ENCODE results near the gene SLC16A2. TPM values are rescaled to one million over a fixed set of nuclear protein-coding genes. Genes with fewer than 3 reads are reported as not detected.

Gene SLC16A2
- total RNA-seq, 4 donors from 2014 or later = 6.4 to 12.1 (median 9.4) TPM

DNA sequence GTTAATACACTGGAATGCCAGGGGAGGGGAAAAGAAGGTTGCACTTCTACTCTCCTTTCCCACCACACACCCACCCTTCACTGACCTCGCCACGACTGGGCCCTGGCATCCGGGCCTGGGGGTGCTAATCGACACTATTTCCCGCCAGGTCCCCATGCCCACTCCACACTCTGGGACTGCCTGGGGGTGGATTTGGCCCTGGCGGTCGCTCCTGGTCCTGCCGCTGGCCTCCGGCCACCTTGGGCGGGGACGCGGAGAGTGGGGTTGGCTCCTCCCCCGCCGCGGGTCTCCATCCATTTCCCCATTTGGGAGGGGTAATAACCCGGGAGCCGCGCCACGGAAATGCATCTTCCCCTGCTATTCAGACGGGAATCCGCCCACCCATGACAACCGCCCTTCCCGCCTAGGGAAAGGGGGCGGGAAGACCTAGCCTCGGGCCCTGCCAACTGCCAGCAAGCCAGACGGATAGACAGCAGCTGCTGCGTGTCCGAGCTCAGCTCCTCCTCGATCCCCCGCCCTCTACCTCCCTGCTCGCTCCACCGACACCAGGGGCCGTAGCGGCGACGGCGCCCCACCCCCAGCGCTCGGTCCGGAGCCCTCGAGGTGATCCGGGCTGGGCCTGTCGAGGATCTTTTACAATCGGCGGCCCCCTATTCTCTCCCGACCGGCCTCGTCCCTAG, 115.0 kb downstream of the SLC16A2 start:
- peaks cover 0 to 4% of the 10 kb centered on the region in 2 donors for H3K36me3 ChIP-seq
- H3K27me3 ChIP-seq = no peaks in the 10 kb centered on the region

DNA sequence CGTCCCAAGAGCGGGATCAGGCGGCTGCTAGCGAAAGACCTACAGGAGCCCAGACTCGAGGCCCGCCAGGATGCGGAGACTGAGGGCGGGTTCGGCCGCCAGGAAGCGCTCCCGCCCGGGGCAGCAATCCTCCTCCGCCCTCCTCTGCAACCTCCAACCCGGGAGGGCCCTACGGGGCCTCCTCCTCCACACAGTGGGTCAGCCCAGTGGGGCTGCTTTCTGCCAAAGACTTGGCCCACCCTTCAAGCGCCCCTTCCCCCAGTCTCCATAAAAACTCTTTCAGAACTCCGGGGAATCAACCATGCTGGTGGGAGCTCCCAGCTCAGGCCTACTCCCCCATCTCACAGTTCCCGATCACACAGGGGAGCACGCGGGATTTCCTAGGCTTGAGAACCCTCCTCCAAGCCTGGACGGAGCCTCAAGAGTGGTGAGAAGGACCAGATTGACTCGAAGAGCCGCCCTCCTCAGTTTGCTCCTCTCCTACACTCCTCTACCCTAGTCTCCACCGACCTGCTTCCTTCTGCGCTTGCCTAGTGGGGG, 115.6 kb downstream of the SLC16A2 start:
- Histone ChIP-seq H3K4me3 (peak overlapping the region; percentile 41 to 55), H3K27me3 (no peaks in the 10 kb centered on the region), H3K9me3 (no peaks in the 10 kb centered on the region), H3K36me3 (peaks cover 0 to 1% of the 10 kb centered on the region in 2 donors), H3K4me1 (peaks cover 0 to 19% (median 3%) of the 10 kb centered on the region in 3 donors), H3K27ac (peak overlapping the region; percentile 66 to 95 (median 90))
- ATAC-seq = peak; percentile 48
- WGBS, 2 donors (ENCODE audit: low coverage in 1 of 2) = 18% methylated on average over 4 of the region's 26 CpGs; no CpG with 5 or more reads in 1 of the 2 donors
- peak in 1 of 2 donors; percentile 1 for TF ChIP-seq POLR2A (IDR thresholded peaks at IDR 0.05)
- TF ChIP-seq, protein P1, sequence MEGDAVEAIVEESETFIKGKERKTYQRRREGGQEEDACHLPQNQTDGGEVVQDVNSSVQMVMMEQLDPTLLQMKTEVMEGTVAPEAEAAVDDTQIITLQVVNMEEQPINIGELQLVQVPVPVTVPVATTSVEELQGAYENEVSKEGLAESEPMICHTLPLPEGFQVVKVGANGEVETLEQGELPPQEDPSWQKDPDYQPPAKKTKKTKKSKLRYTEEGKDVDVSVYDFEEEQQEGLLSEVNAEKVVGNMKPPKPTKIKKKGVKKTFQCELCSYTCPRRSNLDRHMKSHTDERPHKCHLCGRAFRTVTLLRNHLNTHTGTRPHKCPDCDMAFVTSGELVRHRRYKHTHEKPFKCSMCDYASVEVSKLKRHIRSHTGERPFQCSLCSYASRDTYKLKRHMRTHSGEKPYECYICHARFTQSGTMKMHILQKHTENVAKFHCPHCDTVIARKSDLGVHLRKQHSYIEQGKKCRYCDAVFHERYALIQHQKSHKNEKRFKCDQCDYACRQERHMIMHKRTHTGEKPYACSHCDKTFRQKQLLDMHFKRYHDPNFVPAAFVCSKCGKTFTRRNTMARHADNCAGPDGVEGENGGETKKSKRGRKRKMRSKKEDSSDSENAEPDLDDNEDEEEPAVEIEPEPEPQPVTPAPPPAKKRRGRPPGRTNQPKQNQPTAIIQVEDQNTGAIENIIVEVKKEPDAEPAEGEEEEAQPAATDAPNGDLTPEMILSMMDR (IDR thresholded peaks at IDR 0.05) = peak in 2 of 4 experiments; percentile 19 to 21
- no peak for TF ChIP-seq EP300 (IDR thresholded peaks at IDR 0.05)
- TF ChIP-seq POLR2AphosphoS5 (IDR thresholded peaks at IDR 0.05) = no peak

More for the DNA sequence above, 115.0 kb downstream of the SLC16A2 start:
- ATAC-seq = peak; percentile 91
- Histone ChIP-seq H3K4me3 (peak overlapping the region; percentile 41 to 55), H3K27ac (peak overlapping the region; percentile 68 to 95 (median 90)), H3K4me1 (peaks cover 0 to 19% (median 3%) of the 10 kb centered on the region in 3 donors), H3K9me3 (no peaks in the 10 kb centered on the region)
- no CpG with 5 or more reads among the region's 48 CpGs for WGBS, 2 donors (ENCODE audit: low coverage in 1 of 2)
- TF ChIP-seq EP300 (IDR thresholded peaks at IDR 0.05) (no peak), POLR2AphosphoS5 (IDR thresholded peaks at IDR 0.05) (peak; percentile 88), POLR2A (IDR thresholded peaks at IDR 0.05) (peak in 1 of 2 donors; percentile 20)
- TF ChIP-seq, protein P1 (IDR thresholded peaks at IDR 0.05) = peak in 3 of 4 experiments; percentile 46 to 55 (median 52)

DNA sequence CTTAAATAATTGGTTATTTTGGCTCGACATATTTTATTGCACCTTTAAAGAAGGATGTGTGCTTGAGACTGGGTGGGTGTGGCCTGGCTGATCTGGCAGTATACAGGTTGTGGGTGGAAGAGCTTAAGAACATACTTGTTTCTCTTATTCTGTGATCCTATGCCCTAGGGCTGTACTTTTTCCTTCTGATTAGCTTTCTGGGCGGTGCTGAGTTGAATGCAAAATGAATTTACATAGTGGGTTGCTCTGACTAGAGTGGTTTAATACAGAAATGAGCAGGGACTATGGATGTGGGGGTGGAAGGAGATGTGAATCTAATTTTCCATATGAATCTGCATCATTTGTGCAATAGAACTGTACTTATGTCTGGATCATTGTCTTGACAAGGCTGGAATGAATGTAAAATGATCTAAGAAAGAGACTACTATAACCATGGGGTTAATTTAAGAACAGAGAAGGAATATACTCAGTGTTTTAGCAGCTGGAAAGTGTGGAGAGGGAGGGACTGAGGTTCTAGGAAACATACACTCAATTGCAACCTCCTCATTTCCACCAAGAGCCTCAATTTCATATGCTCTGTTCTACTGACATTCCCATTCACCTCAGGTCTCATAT, 119.4 kb downstream of the SLC16A2 start:
- WGBS, 2 donors (ENCODE audit: low coverage in 1 of 2) = 25% methylated on average over 2 of the region's 2 CpGs; no CpG with 5 or more reads in 1 of the 2 donors
- Histone ChIP-seq H3K27me3 (no peaks in the 10 kb centered on the region), H3K4me3 (no peak overlapping the region), H3K4me1 (peaks cover 0 to 11% (median 0%) of the 10 kb centered on the region in 3 donors), H3K9me3 (no peaks in the 10 kb centered on the region), H3K36me3 (no peaks in the 10 kb centered on the region), H3K27ac (no peak overlapping the region)
- ATAC-seq = no peak
- no peak for TF ChIP-seq POLR2A (IDR thresholded peaks at IDR 0.05)

GRCh38 chrX:74545880-74546523, 124.7 kb downstream of the SLC16A2 start:
- Histone ChIP-seq H3K27ac (no peak overlapping the region), H3K4me3 (no peak overlapping the region), H3K27me3 (no peaks in the 10 kb centered on the region), H3K36me3 (no peaks in the 10 kb centered on the region), H3K4me1 (no peaks in the 10 kb centered on the region), H3K9me3 (no peaks in the 10 kb centered on the region)
- no peak for TF ChIP-seq POLR2A (IDR thresholded peaks at IDR 0.05)
- TF ChIP-seq, protein P1 (IDR thresholded peaks at IDR 0.05) = no peak
- TF ChIP-seq POLR2AphosphoS5 (IDR thresholded peaks at IDR 0.05) = no peak
- no peak for TF ChIP-seq EP300 (IDR thresholded peaks at IDR 0.05)
- no CpG with 5 or more reads among the region's 1 CpG for WGBS, 2 donors (ENCODE audit: low coverage in 1 of 2)
- no peak for ATAC-seq

DNA sequence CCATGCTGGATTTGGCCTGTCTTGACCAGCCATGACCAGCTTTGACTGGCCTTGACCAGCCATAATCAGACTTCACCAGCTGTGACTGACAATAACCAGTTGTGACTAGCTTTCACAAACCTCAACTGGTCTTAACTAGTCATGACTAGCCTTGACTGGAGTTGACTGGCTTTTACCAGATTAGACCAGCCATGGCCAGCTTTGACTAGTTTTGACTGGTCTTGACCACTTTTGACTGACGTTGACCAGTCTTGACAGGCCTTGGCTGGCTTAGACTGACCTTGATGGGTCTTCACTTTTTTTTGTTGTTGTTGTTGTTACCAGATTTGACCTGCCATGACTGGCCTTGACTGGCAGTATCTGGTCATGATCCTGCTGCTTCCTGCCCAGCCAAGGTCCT, 125.7 kb downstream of the SLC16A2 start:
- 80% methylated on average over 1 of the region's 1 CpG; no CpG with 5 or more reads in 1 of the 2 donors for WGBS, 2 donors (ENCODE audit: low coverage in 1 of 2)
- Histone ChIP-seq H3K9me3 (no peaks in the 10 kb centered on the region), H3K36me3 (no peaks in the 10 kb centered on the region), H3K27ac (no peak overlapping the region), H3K4me1 (no peaks in the 10 kb centered on the region), H3K27me3 (no peaks in the 10 kb centered on the region), H3K4me3 (no peak overlapping the region)
- ATAC-seq = no peak
- TF ChIP-seq, protein P1 (IDR thresholded peaks at IDR 0.05) = no peak
- TF ChIP-seq EP300 (IDR thresholded peaks at IDR 0.05) (no peak), POLR2AphosphoS5 (IDR thresholded peaks at IDR 0.05) (no peak), POLR2A (IDR thresholded peaks at IDR 0.05) (no peak)

Measured in gastroesophageal sphincter (tissue), 4 donors.